Activated CD4-positive, CD25-positive, alpha-beta regulatory T cell treated with anti-CD3 and anti-CD28 coated beads, Interleukin-2, amount 50 U/mL, for 16 hours (primary cell): ENCODE measurements around the gene MRAS.
"Not testable (repeated sequence)": the region's sequence is repeated elsewhere in the genome, so short reads cannot be mapped to it uniquely, and the experiment has no call there.

ENCODE experiments used
- DNase-seq: peaks from one replicate; pipeline ENCODE4 v3.0.0-alpha.2; 2020; ENCODE audit warnings: low read depth, low spot score

Gene MRAS

GRCh38 chr3:138418601-138419206 lies 70.3 kb downstream of the MRAS start:
- no peak for DNase-seq

GRCh38 chr3:138423316-138423715 lies 74.9 kb downstream of the MRAS start:
- no peak for DNase-seq

GRCh38 chr3:138424323-138424722 lies 75.9 kb downstream of the MRAS start:
- no peak for DNase-seq

GRCh38 chr3:138426211-138426610 lies 77.8 kb downstream of the MRAS start:
- no peak for DNase-seq

GRCh38 chr3:138426754-138427153 lies 78.4 kb downstream of the MRAS start:
- DNase-seq, result not testable (repeated sequence)

- no peak for DNase-seq
Observed at GRCh38 chr3:138429665-138430064, 81.3 kb downstream of the MRAS start.

- no peak for DNase-seq
Observed at GRCh38 chr3:138432576-138433240, 84.3 kb downstream of the MRAS start.

- no peak for DNase-seq
Observed at GRCh38 chr3:138433892-138434275, 85.5 kb downstream of the MRAS start.

GRCh38 chr3:138434276-138434874 lies 86.0 kb downstream of the MRAS start, which contains the start of gene ESYT3:
ESYT3 (plus strand) TSS chr3:138434616; CDS start chr3:138434799, 183 bp downstream.
- no peak for DNase-seq

GRCh38 chr3:138434875-138435772 lies 86.7 kb downstream of the MRAS start:
- no peak for DNase-seq

- no peak for DNase-seq
Observed at GRCh38 chr3:138435840-138436239, 87.5 kb downstream of the MRAS start.

- no peak for DNase-seq
Observed at GRCh38 chr3:138437281-138437680, 88.9 kb downstream of the MRAS start.

- DNase-seq, result no peak
Observed at GRCh38 chr3:138438896-138439295, 90.5 kb downstream of the MRAS start.

- DNase-seq, result no peak
Observed at GRCh38 chr3:138439646-138440045, 91.3 kb downstream of the MRAS start.

GRCh38 chr3:138440121-138440521 lies 91.7 kb downstream of the MRAS start:
- DNase-seq, result no peak

- DNase-seq, result no peak
Observed at GRCh38 chr3:138440596-138440995, 92.2 kb downstream of the MRAS start.

GRCh38 chr3:138441256-138441655 lies 92.9 kb downstream of the MRAS start:
- no peak for DNase-seq

GRCh38 chr3:138441742-138442141 lies 93.4 kb downstream of the MRAS start:
- no peak for DNase-seq

GRCh38 chr3:138442433-138442832 lies 94.1 kb downstream of the MRAS start:
- DNase-seq, result no peak

GRCh38 chr3:138443091-138443490 lies 94.7 kb downstream of the MRAS start:
- DNase-seq, result no peak

- no peak for DNase-seq
Observed at GRCh38 chr3:138443521-138444503, 95.4 kb downstream of the MRAS start.
